ENCODE measurements around the gene ARNT2.

ARNT2 gene

GRCh38 chr15:80444680-80445251, 40.6 kb downstream of the ARNT2 start:
- no peak for DNase-seq

- DNase-seq = no peak
Observed at GRCh38 chr15:80445300-80446041, 41.3 kb downstream of the ARNT2 start.

GRCh38 chr15:80447077-80447476, 42.9 kb downstream of the ARNT2 start:
- no peak for DNase-seq

GRCh38 chr15:80449825-80450224, 45.6 kb downstream of the ARNT2 start:
- DNase-seq = no peak

GRCh38 chr15:80450811-80451321, 46.7 kb downstream of the ARNT2 start:
- DNase-seq = no peak

- no peak for DNase-seq
Observed at GRCh38 chr15:80452166-80452565, 48.0 kb downstream of the ARNT2 start.

GRCh38 chr15:80455051-80455648, 51.0 kb downstream of the ARNT2 start:
- DNase-seq = no peak

- DNase-seq = peak in 1 of 2 experiments; percentile 13
Observed at GRCh38 chr15:80455668-80456442, 51.7 kb downstream of the ARNT2 start.

- no peak for DNase-seq
Observed at GRCh38 chr15:80456517-80457492, 52.6 kb downstream of the ARNT2 start.

- no peak for DNase-seq
Observed at GRCh38 chr15:80457896-80458295, 53.7 kb downstream of the ARNT2 start.

- DNase-seq = no peak
Observed at GRCh38 chr15:80458580-80458979, 54.4 kb downstream of the ARNT2 start.

- no peak for DNase-seq
Observed at GRCh38 chr15:80459380-80459779, 55.2 kb downstream of the ARNT2 start.

GRCh38 chr15:80459818-80460217, 55.6 kb downstream of the ARNT2 start:
- DNase-seq = no peak

GRCh38 chr15:80461356-80462095, 57.3 kb downstream of the ARNT2 start:
- DNase-seq = no peak

- no peak for DNase-seq
Observed at GRCh38 chr15:80462111-80462510, 57.9 kb downstream of the ARNT2 start.

- DNase-seq = no peak
Observed at GRCh38 chr15:80462836-80463512, 58.8 kb downstream of the ARNT2 start.

GRCh38 chr15:80464951-80465625, 60.9 kb downstream of the ARNT2 start:
- no peak for DNase-seq

- no peak for DNase-seq
Observed at GRCh38 chr15:80465626-80466005, 61.4 kb downstream of the ARNT2 start.

- no peak for DNase-seq
Observed at GRCh38 chr15:80466543-80466942, 62.4 kb downstream of the ARNT2 start.

GRCh38 chr15:80467311-80467714, 63.1 kb downstream of the ARNT2 start:
- no peak for DNase-seq
